ENCODE measurements around the gene C2CD4A. TPM values are rescaled to one million over a fixed set of nuclear protein-coding genes. Genes with fewer than 3 reads are reported as not detected.

Gene C2CD4A
- total RNA-seq, 1 experiment from 2014 or later: not detected

DNA sequence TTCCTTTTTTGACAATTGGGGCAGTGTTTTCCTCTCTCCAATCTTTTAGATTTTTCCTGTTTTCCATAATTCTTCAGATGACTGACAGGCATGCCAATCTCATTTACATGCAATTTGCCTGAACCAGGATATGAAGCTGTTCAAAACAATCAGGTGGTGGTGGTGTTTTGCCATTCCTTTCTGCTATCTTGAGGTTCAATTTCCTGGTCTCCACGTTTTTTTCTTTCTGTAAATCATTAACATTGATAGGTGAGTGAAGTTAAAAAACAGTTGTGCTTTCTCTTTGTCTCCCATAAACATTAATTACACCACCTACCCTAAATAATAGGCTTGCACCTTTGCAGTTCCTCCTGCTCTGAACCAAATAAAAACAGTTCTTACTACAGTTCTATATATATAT lies 49.1 kb downstream of the C2CD4A start:
- Histone ChIP-seq H3K9me3 (ENCODE audit: control insufficient read depth in 1 of 2, insufficient read depth in 1 of 2, low read depth in 1 of 2, low read length in 2 of 2) (no peaks in the 10 kb centered on the region), H3K9me2 (ENCODE audit: insufficient read depth) (no peaks in the 10 kb centered on the region), H3K27me3 (ENCODE audit: insufficient read depth, low read length) (no peaks in the 10 kb centered on the region), H2AFZ (ENCODE audit: low read depth, low read length, poor library complexity, severe bottlenecking) (no peak overlapping the region), H4K20me1 (ENCODE audit: insufficient read depth) (no peaks in the 10 kb centered on the region), H3K4me1 (ENCODE audit: control insufficient read depth in 1 of 2, insufficient read depth in 2 of 2, low read length in 2 of 2) (peaks cover 0 to 10% of the 10 kb centered on the region in 2 experiments; a peak in 2 of 4 replicates), H3K27ac (ENCODE audit: low read depth, low read length) (no peak overlapping the region), H3K9ac (ENCODE audit: low read length) (no peak overlapping the region), H3K4me2 (ENCODE audit: low read length) (no peak overlapping the region), H3K36me3 (ENCODE audit: control insufficient read depth in 1 of 2, insufficient read depth in 2 of 2, low read length in 2 of 2) (no peaks in the 10 kb centered on the region), H3K79me2 (ENCODE audit: insufficient read depth, low read length) (no peaks in the 10 kb centered on the region), H3K4me3 (replicated peaks in 1 of 2; ENCODE audit: low read depth in 1 of 2, low read length in 2 of 2) (no peak overlapping the region)
- TF ChIP-seq, protein P1, sequence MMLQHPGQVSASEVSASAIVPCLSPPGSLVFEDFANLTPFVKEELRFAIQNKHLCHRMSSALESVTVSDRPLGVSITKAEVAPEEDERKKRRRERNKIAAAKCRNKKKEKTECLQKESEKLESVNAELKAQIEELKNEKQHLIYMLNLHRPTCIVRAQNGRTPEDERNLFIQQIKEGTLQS (IDR thresholded peaks at IDR 0.05): no peak
- TF ChIP-seq ZFX (IDR thresholded peaks at IDR 0.05) (no peak), POLR2A (IDR thresholded peaks at IDR 0.05; ENCODE audit: borderline replicate concordance, extremely low read depth, insufficient read depth, insufficient read length) (no peak), EZH2 (IDR thresholded peaks at IDR 0.05) (no peak), EGR1 (IDR thresholded peaks at IDR 0.05; ENCODE audit: low read depth) (no peak), CEBPB (IDR thresholded peaks at IDR 0.05; ENCODE audit: low read depth) (no peak)
- TF ChIP-seq, protein P2, sequence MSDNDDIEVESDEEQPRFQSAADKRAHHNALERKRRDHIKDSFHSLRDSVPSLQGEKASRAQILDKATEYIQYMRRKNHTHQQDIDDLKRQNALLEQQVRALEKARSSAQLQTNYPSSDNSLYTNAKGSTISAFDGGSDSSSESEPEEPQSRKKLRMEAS (IDR thresholded peaks at IDR 0.05): no peak
- POLR2A ChIA-PET: no interaction called here
- intact Hi-C loops (cut with micrococcal nuclease): no loop called here
- no TSS peak for BruUV-seq (replicated peaks)
- CTCF ChIA-PET: no interaction called here
- DNase-seq (ENCODE audit: low read depth, low spot score) (no peak), ATAC-seq (no peak)
- RAD21 ChIA-PET (ENCODE audit: low non-redundant PET in 1 of 2, low total read pairs in 2 of 2, uncharacterized antibody in 2 of 2, unreplicated experiment in 2 of 2): no interaction called here

GRCh38 chr15:62118520-62119226 lies 51.9 kb downstream of the C2CD4A start:
- Histone ChIP-seq H3K27ac (ENCODE audit: low read depth, low read length) (no peak overlapping the region), H3K4me3 (replicated peaks in 1 of 2; ENCODE audit: low read depth in 1 of 2, low read length in 2 of 2) (no peak overlapping the region), H3K79me2 (ENCODE audit: insufficient read depth, low read length) (no peaks in the 10 kb centered on the region), H2AFZ (ENCODE audit: low read depth, low read length, poor library complexity, severe bottlenecking) (no peak overlapping the region), H3K4me1 (ENCODE audit: control insufficient read depth in 1 of 2, insufficient read depth in 2 of 2, low read length in 2 of 2) (peaks cover 0 to 8% of the 10 kb centered on the region in 2 experiments; a peak in 2 of 4 replicates), H3K4me2 (ENCODE audit: low read length) (peak overlapping the region; percentile 26), H4K20me1 (ENCODE audit: insufficient read depth) (no peaks in the 10 kb centered on the region), H3K9ac (ENCODE audit: low read length) (no peak overlapping the region), H3K9me3 (ENCODE audit: control insufficient read depth in 1 of 2, insufficient read depth in 1 of 2, low read depth in 1 of 2, low read length in 2 of 2) (no peaks in the 10 kb centered on the region), H3K36me3 (ENCODE audit: control insufficient read depth in 1 of 2, insufficient read depth in 2 of 2, low read length in 2 of 2) (no peaks in the 10 kb centered on the region), H3K9me2 (ENCODE audit: insufficient read depth) (no peaks in the 10 kb centered on the region), H3K27me3 (ENCODE audit: insufficient read depth, low read length) (no peaks in the 10 kb centered on the region)
- RAD21 ChIA-PET (ENCODE audit: low non-redundant PET in 1 of 2, low total read pairs in 2 of 2, uncharacterized antibody in 2 of 2, unreplicated experiment in 2 of 2): no interaction called here
- ATAC-seq (no peak), DNase-seq (ENCODE audit: low read depth, low spot score) (no peak)
- BruUV-seq (replicated peaks): no TSS peak
- CTCF ChIA-PET: interaction anchor here (1.3 kb wide), 1 partner anchor 284 kb away, joined by 5 read pairs; no protein-coding TSS in a partner anchor
- intact Hi-C loops (cut with micrococcal nuclease): no loop called here
- POLR2A ChIA-PET: interaction anchor here (0.5 kb wide), 1 partner anchor 1030 kb away, joined by 4 read pairs; no protein-coding TSS in a partner anchor
- TF ChIP-seq CBX3 (IDR thresholded peaks at IDR 0.05; ENCODE audit: low read depth): no peak
